ENCODE measurements around the gene TNPO3. TPM values are rescaled to one million over a fixed set of nuclear protein-coding genes. Genes with fewer than 3 reads are reported as not detected.
"Not testable (repeated sequence)": the region's sequence is repeated elsewhere in the genome, so short reads cannot be mapped to it uniquely, and the experiment has no call there.

The TNPO3 gene
- total RNA-seq, 3 donors from 2014 or later, result 71.4 to 73.9 (median 72.0) TPM

DNA sequence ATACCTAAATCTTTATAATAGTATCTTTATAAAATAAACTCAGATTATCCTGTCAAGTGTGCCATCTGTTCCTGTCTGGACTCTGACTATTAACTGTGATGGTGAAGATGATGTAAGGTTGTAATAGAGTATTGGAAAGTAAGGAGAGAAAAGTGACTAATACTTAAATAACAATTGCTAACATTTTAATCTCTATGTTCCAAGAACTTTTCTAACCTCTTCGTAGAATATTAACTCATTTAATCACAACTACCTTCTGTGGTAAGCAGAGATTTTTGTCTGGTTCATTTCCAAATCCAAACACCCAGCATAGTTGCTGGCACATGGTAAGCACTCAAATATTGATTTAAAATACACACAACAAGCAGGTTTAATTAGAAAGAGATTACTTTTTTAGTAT, 2.5 kb downstream of the TNPO3 start:
- ATAC-seq (no peak), DNase-seq (no peak)
- Mint-ChIP-seq H3K27me3 (ENCODE audit: low read depth) (no peaks in the 10 kb centered on the region), H3K4me1 (ENCODE audit: low read depth) (peaks cover 49% of the 10 kb centered on the region), H3K4me3 (peak overlapping the region; percentile 97), H3K36me3 (ENCODE audit: insufficient read depth) (peaks cover 15% of the 10 kb centered on the region), H3K9me3 (no peaks in the 10 kb centered on the region)

DNA sequence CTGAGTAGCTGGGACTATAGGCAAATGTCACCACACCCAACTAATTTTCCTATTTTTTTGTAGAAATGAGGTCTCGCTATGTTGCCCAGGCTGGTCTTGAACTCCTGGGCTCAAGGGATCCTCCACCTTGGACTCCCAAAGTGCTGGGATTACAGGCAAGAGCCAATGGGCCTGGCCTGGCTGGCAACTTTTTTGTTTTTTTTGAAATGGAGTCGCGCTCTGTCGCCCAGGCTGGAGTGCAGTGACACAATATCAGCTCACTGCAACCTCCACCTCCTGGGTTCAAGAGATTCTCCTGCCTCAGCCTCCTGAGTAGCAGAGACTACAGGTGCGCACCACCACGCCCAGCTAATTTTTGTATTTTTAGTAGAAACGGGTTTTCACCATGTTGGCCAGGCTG, 3.5 kb downstream of the TNPO3 start:
- not testable (repeated sequence) for H3K4me3 Mint-ChIP-seq; ATAC-seq; DNase-seq; H3K9me3 Mint-ChIP-seq; H3K27me3 Mint-ChIP-seq (ENCODE audit: low read depth)
- Mint-ChIP-seq H3K36me3 (ENCODE audit: insufficient read depth) (peaks cover 21% of the 10 kb centered on the region), H3K4me1 (ENCODE audit: low read depth) (peaks cover 58% of the 10 kb centered on the region)

DNA sequence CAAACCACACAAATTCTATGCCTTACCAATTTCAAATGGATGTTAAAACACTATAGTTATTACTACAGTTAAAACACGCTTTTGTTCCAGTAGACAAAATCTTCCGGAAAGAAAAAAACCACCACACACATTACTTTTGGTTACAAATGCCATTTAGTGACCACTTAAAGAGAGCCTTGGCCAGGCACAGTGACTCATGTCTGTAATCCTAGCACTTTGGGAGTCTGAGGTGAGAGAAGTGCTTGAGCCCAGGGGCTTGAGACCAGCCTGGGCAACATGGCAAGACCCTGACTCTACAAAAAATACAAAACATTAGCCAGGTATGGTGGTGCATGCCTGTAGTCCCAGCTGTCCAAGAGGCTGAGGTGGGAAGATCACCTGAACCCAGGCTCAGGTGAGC, 7.2 kb downstream of the TNPO3 start:
- Mint-ChIP-seq H3K4me3 (no peak overlapping the region), H3K4me1 (ENCODE audit: low read depth) (peaks cover 74% of the 10 kb centered on the region), H3K9me3 (no peaks in the 10 kb centered on the region), H3K36me3 (ENCODE audit: insufficient read depth) (peaks cover 28% of the 10 kb centered on the region), H3K27me3 (ENCODE audit: low read depth) (no peaks in the 10 kb centered on the region)
- no peak for DNase-seq
- ATAC-seq, result no peak

DNA sequence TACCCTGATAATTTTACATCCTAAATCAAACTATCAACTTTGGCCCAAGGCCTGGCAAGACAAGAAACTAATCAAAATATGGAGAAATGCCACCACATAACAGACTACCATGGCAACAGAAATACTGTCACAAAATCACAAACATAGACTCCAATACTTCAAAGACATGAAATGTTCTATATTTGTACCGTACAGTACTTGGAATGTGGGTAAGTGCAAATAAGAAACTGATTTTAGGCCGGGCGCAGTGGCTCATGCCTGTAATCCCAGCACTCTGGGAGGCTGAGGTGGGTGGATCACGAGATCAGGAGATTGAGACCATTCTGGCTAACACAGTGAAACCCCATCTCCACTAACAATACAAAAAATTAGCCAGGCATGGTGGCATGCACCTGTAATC, 9.2 kb downstream of the TNPO3 start:
- no peak overlapping the region for H3K4me3 Mint-ChIP-seq

DNA sequence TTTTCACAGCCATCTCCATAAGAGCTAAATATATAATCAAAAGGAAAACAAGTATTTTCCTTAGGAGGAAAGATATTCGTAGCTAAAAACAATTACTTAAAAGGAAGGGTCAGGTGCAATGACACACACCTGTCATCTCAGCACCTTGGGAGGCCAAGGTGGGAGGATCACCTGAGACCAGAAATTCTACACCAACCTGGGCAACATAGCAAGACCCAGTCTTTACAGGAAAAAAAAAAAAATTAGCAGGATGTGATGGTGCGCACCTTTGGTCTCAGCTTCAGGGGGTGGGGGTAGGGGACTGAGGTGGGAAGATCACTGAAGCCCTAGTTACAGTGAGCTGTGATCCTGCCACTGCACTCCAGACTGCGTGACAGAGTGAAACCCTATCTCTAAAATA, 11.9 kb downstream of the TNPO3 start:
- Mint-ChIP-seq H3K9me3 (no peaks in the 10 kb centered on the region), H3K27me3 (ENCODE audit: low read depth) (no peaks in the 10 kb centered on the region), H3K36me3 (ENCODE audit: insufficient read depth) (peaks cover 27% of the 10 kb centered on the region), H3K4me3 (no peak overlapping the region), H3K4me1 (ENCODE audit: low read depth) (peaks cover 68% of the 10 kb centered on the region)
- DNase-seq (no peak), ATAC-seq (no peak)

More for the DNA sequence above, 9.2 kb downstream of the TNPO3 start:
- DNase-seq (no peak), ATAC-seq (no peak)
- no peaks in the 10 kb centered on the region for H3K27me3 Mint-ChIP-seq (ENCODE audit: low read depth)
- no peaks in the 10 kb centered on the region for H3K9me3 Mint-ChIP-seq
- H3K36me3 Mint-ChIP-seq (ENCODE audit: insufficient read depth), result peaks cover 28% of the 10 kb centered on the region
- peaks cover 85% of the 10 kb centered on the region for H3K4me1 Mint-ChIP-seq (ENCODE audit: low read depth)

DNA sequence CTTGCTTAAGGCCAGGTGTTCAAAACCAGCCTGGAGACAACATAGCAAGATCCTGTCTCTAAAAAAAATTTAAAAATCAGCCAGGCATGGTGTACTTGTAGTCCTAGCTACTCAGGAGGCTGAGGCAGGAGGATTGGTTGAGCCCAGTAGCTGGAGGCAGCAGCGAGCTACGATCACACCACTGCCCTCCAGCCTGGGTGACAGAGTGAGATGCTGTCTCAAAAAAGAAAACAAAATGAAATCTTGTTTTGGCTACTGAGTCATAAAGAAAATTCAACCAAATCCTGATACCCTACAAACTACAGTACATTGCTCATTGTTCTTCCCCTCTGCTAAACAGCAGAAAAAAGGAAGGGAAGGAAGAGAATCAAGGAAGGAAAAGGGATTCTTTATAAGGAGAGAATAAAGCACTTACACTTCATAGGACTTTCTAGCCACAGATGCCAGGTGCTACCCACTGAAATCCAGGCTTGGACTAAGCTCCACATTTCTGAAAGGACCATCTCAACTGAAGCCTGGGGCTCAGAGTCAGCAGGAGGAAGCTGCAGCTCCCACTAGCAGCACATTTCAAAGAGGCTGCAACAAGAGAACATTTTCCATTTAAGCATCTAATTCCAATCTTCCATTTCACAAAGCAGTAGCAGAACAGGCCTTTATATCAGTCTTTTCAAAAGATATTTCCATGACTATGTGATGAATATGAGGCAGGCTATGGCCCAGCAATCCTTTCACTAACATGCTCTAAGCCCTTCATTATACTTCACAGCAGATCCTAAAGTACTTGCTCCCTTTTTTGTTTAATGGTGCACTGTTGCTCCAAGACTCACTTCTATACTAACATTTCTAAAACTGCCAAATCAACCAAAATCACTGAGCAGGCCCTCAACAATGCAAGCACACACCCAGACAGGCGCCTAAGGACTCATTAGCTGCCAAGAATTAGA, 13.5 kb downstream of the TNPO3 start:
- Mint-ChIP-seq H3K27me3 (ENCODE audit: low read depth) (no peaks in the 10 kb centered on the region), H3K9me3 (no peaks in the 10 kb centered on the region), H3K4me3 (no peak overlapping the region), H3K4me1 (ENCODE audit: low read depth) (peaks cover 62% of the 10 kb centered on the region), H3K36me3 (ENCODE audit: insufficient read depth) (peaks cover 34% of the 10 kb centered on the region)
- ATAC-seq (peak; percentile 23 to 32), DNase-seq (no peak)

DNA sequence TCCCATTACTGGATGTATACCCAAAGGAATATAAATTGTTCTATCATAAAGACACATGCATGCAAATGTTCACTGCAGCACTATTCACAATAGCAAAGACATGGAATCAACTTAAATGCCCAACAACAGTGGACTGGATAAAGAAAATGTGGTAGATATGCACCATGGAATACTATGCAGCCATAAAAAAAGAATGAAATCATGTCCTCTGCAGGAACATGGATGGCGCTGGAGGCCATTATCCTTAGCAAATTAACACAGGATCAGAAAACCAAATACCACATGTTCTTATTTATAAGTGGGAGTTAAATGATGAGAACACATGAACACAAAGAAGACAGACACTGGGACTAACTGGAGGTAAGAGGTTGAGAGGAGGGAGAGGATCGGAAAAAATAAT, 16.4 kb downstream of the TNPO3 start:
- DNase-seq; H3K27me3 Mint-ChIP-seq (ENCODE audit: low read depth); H3K4me3 Mint-ChIP-seq; ATAC-seq; H3K9me3 Mint-ChIP-seq: not testable (repeated sequence)
- peaks cover 36% of the 10 kb centered on the region for H3K36me3 Mint-ChIP-seq (ENCODE audit: insufficient read depth)
- H3K4me1 Mint-ChIP-seq (ENCODE audit: low read depth), result peaks cover 36% of the 10 kb centered on the region

DNA sequence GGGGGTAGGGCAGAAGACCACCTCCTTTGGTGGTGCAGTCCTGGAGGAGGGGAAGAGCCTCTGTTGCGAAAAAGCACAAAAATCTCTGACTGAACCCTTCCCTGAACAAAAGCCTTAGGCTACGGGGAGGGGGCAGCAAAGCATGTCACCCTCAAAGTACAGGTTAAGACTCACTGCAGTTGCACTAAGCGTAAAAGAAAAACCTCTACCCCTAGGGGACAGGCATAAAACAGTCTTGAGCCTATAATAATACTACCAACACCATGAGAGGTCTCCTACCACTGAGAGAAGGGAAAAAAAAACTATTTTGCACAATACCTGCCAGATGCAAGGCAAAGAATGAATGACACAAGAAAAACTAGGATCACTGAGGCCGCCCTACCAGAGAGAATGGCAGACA, 17.3 kb downstream of the TNPO3 start:
- Mint-ChIP-seq H3K4me1 (ENCODE audit: low read depth) (peaks cover 35% of the 10 kb centered on the region), H3K36me3 (ENCODE audit: insufficient read depth) (peaks cover 40% of the 10 kb centered on the region), H3K27me3 (ENCODE audit: low read depth) (no peaks in the 10 kb centered on the region), H3K9me3 (no peaks in the 10 kb centered on the region), H3K4me3 (no peak overlapping the region)
- no peak for ATAC-seq
- no peak for DNase-seq

DNA sequence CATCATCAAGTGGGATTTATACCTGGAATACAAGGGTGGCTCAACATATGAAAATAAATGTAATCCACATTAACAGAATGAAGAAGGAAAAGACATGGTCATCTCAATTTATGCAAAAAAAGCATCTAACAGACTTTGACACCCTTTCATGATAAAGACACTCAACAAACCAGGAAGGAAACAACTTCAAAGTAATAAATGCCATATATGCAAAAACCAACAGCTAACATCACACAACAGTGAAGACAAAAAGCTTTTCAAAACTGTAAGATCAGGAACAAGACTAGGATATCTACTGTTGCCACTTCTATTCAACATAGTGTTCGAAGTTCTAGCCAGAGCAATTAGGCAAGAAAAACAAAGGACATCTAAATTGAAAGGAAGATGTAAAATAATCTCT, 22.9 kb downstream of the TNPO3 start:
- no peaks in the 10 kb centered on the region for H3K27me3 Mint-ChIP-seq (ENCODE audit: low read depth)
- no peak for DNase-seq
- H3K4me3 Mint-ChIP-seq, result no peak overlapping the region
- H3K4me1 Mint-ChIP-seq (ENCODE audit: low read depth), result peaks cover 42% of the 10 kb centered on the region
- H3K9me3 Mint-ChIP-seq, result no peaks in the 10 kb centered on the region
- H3K36me3 Mint-ChIP-seq (ENCODE audit: insufficient read depth), result peaks cover 39% of the 10 kb centered on the region
- ATAC-seq, result no peak

DNA sequence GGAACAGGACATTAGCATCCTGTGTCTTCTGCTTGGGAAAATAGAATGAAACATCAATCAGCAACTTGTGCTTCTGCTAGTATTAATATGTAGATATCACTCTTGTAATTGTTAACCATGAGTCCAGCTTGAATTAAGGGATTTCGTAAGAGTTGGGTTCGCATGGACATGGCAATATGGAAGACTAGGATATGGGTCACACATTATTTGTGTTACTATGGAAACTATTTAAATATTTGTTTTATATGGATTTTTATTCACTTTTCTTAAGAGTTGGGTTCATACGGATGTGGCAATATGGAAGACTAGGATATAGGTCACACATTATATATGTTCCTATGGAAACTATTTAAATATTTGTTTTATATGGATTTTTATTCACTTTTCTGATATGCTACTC, 24.5 kb downstream of the TNPO3 start:
- ATAC-seq, result no peak
- peaks cover 42% of the 10 kb centered on the region for H3K4me1 Mint-ChIP-seq (ENCODE audit: low read depth)
- no peaks in the 10 kb centered on the region for H3K9me3 Mint-ChIP-seq
- no peak overlapping the region for H3K4me3 Mint-ChIP-seq
- peaks cover 35% of the 10 kb centered on the region for H3K36me3 Mint-ChIP-seq (ENCODE audit: insufficient read depth)
- no peak for DNase-seq
- no peaks in the 10 kb centered on the region for H3K27me3 Mint-ChIP-seq (ENCODE audit: low read depth)

DNA sequence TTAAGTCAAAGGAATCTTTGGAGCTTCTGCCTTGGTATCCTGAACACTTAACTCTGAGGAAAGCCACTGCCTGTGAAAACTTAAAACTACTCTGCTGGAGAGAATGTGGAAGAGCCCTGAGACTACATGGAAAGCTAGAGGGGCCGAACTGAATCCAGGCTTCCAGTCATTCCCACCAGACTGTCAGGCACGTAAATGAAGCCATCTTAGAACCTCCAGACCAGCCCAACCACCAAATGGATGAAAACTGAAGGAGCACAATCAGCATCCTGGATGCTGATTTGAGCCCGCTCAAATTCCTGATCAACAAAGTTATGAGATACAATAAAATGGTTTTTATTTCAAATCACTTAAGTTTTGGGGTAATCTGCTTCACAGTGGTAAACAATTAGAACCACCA, 30.8 kb downstream of the TNPO3 start:
- DNase-seq, result no peak
- ATAC-seq, result no peak
- no peak overlapping the region for H3K4me3 Mint-ChIP-seq
- H3K4me1 Mint-ChIP-seq (ENCODE audit: low read depth), result peaks cover 42% of the 10 kb centered on the region
- H3K36me3 Mint-ChIP-seq (ENCODE audit: insufficient read depth), result peaks cover 15% of the 10 kb centered on the region
- no peaks in the 10 kb centered on the region for H3K9me3 Mint-ChIP-seq
- H3K27me3 Mint-ChIP-seq (ENCODE audit: low read depth), result no peaks in the 10 kb centered on the region

DNA sequence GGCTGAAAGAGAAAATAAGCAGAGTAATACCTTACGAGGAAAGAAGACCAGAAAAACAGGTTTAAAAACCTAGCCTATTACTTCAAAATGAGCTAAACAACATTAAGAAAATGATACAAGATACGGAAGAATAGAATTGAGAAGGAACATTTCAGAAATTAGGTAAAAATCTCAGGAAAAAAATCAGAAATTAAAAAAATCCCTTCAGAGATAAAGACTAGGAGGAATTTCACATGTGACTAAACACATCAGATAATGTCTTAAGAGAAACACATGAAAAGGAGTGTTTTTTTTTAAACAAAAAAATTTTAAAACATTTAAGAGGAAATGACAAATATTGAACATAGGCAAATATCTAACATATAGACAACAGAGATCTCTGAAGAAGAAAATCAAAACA, 33.3 kb downstream of the TNPO3 start:
- ATAC-seq (no peak), DNase-seq (no peak)
- no peak overlapping the region for H3K4me3 Mint-ChIP-seq
- H3K27me3 Mint-ChIP-seq (ENCODE audit: low read depth), result no peaks in the 10 kb centered on the region
- peaks cover 32% of the 10 kb centered on the region for H3K4me1 Mint-ChIP-seq (ENCODE audit: low read depth)
- no peaks in the 10 kb centered on the region for H3K9me3 Mint-ChIP-seq
- peaks cover 7% of the 10 kb centered on the region for H3K36me3 Mint-ChIP-seq (ENCODE audit: insufficient read depth)

DNA sequence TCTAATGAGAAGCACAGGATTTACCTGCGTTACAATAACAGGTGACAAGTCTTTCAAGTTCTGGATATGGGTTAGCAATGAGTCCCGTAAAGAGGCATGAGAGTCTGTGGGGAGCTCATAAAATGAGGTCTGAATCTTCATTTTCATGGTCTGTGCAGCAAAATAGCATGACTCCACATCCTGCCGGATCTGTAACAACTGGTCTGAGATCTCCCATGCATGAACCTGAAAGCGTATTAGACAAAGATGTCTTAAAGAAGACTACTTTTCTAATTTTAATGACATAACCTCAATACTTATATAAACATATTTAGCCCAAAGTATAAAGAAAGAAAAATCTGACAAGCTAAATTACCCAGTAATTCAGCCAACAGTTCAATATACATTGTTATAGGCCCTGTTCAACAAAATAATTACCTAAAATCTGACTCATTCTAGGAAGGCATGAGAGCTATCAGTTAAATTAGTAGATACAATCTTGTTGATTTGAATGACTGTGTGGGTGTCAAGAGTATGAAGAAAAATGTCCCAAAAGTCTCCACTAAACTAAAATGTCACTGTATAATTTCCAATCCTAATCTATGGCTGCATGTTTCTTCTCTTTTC, 36.9 kb downstream of the TNPO3 start:
- peaks cover 24% of the 10 kb centered on the region for H3K36me3 Mint-ChIP-seq (ENCODE audit: insufficient read depth)
- no peaks in the 10 kb centered on the region for H3K9me3 Mint-ChIP-seq
- no peaks in the 10 kb centered on the region for H3K27me3 Mint-ChIP-seq (ENCODE audit: low read depth)
- DNase-seq, result no peak
- H3K4me1 Mint-ChIP-seq (ENCODE audit: low read depth), result peaks cover 24% of the 10 kb centered on the region
- no peak overlapping the region for H3K4me3 Mint-ChIP-seq
- no peak for ATAC-seq

DNA sequence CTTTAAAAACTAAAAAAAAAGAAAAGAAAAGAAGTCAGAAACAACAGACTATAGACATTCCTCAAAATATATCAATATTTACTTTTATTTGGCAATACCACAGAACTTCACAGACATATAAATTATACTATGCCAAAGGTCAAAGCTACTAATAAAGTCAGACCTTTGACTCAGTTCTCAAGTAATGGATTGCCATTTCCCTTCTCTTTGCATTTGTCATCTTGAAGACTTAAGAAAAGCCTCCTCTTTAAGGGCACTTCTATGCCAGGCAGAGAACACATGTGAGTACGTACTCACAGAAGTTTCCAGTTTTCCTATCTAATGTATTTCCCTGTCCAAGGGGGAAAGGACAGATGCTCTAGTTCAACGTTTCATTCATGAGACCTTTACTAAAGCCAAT, 37.6 kb downstream of the TNPO3 start:
- DNase-seq (no peak), ATAC-seq (no peak)
- H3K27me3 Mint-ChIP-seq (ENCODE audit: low read depth), result no peaks in the 10 kb centered on the region
- H3K4me3 Mint-ChIP-seq, result no peak overlapping the region
- H3K36me3 Mint-ChIP-seq (ENCODE audit: insufficient read depth), result peaks cover 27% of the 10 kb centered on the region
- no peaks in the 10 kb centered on the region for H3K9me3 Mint-ChIP-seq
- H3K4me1 Mint-ChIP-seq (ENCODE audit: low read depth), result peaks cover 20% of the 10 kb centered on the region

DNA sequence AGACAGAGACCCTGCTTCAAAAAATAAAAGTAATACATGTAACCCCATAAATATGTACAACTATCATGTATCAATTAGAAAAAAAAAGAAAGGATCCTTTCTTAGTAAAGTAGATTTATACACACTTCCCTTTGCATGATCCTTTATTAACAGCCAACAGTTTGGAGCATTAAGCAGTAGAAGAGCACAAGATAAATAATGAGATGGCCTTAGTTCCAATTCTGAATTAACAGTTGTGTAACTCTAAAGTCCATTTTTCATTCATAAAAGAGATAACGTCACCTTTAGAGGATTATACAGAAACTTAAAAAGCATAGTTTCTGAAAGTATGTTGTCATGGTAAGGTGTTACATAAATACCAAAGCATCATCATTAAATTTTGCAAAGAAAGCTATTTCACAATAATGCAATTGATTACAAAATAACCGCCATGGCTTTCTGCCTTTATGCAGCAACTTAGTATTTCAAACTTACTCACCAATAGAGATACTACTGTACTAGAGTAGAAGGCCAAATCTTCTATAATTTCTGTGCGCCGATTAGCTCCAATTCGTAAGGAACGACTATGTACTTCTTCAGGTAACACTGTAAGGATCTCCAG, 40.3 kb downstream of the TNPO3 start:
- ATAC-seq, result no peak
- no peak for DNase-seq
- no peaks in the 10 kb centered on the region for H3K27me3 Mint-ChIP-seq (ENCODE audit: low read depth)
- H3K4me3 Mint-ChIP-seq, result no peak overlapping the region
- peaks cover 17% of the 10 kb centered on the region for H3K4me1 Mint-ChIP-seq (ENCODE audit: low read depth)
- H3K36me3 Mint-ChIP-seq (ENCODE audit: insufficient read depth), result peaks cover 28% of the 10 kb centered on the region
- no peaks in the 10 kb centered on the region for H3K9me3 Mint-ChIP-seq

Measured in activated T-cell treated with anti-CD3 and anti-CD28 coated beads, Interleukin-2, amount 50 U/mL, for 4 hours (primary cell).